Activated CD4-positive, CD25-positive, alpha-beta regulatory T cell treated with anti-CD3 and anti-CD28 coated beads, Interleukin-2, amount 50 U/mL, for 16 hours (primary cell): Measurements from ENCODE around the gene PEG3.

Experiments
- DNase-seq: peaks from one replicate; pipeline ENCODE4 v3.0.0-alpha.2; 2020; ENCODE audit warnings: low read depth, low spot score

The PEG3 gene

GRCh38 chr19:56808717-56809392, 31.7 kb downstream of the PEG3 start:
- DNase-seq = no peak

GRCh38 chr19:56806639-56807038, 33.9 kb downstream of the PEG3 start:
- DNase-seq = no peak
